Activated naive CD4-positive, alpha-beta T cell treated with anti-CD3 and anti-CD28 coated beads, Interleukin-2, amount 50 U/mL, for 24 hours (primary cell): ENCODE measurements around the gene MCM3.
A peak's percentile ranks its signal among the peaks of the same experiment; 100 is the strongest.

ENCODE experiments used
- H3K27ac Mint-ChIP-seq: one replicate; pipeline ENCODE4 v1.8.0; 2021; ENCODE audit warnings: mild to moderate bottlenecking, mixed read lengths
- H3K27me3 Mint-ChIP-seq: one replicate; pipeline ENCODE4 v1.8.0; 2021; ENCODE audit warnings: mixed read lengths
- H3K36me3 Mint-ChIP-seq: one replicate; pipeline ENCODE4 v1.8.0; 2021; ENCODE audit warnings: mixed read lengths
- H3K4me1 Mint-ChIP-seq: one replicate; pipeline ENCODE4 v1.8.0; 2021; ENCODE audit warnings: mixed read lengths
- H3K4me3 Mint-ChIP-seq: one replicate; pipeline ENCODE4 v1.8.0; 2021; ENCODE audit warnings: mild to moderate bottlenecking, mixed read lengths
- H3K9me3 Mint-ChIP-seq: one replicate; pipeline ENCODE4 v1.8.0; 2021; ENCODE audit warnings: mixed read lengths

Gene MCM3

GRCh38 chr6:52306972-52307870 lies 22.7 kb upstream of the MCM3 start:
- Mint-ChIP-seq H3K27ac (peak overlapping the region; percentile 98), H3K27me3 (no peaks in the 10 kb centered on the region), H3K4me1 (peaks cover 85% of the 10 kb centered on the region), H3K9me3 (no peaks in the 10 kb centered on the region), H3K4me3 (peak overlapping the region; percentile 83), H3K36me3 (peaks cover 2% of the 10 kb centered on the region)

- Mint-ChIP-seq H3K27ac (peak overlapping the region; percentile 93), H3K4me3 (peak overlapping the region; percentile 66), H3K4me1 (peaks cover 84% of the 10 kb centered on the region), H3K27me3 (no peaks in the 10 kb centered on the region), H3K36me3 (peaks cover 2% of the 10 kb centered on the region), H3K9me3 (peaks cover 2% of the 10 kb centered on the region)
These were observed 21.6 kb upstream of the MCM3 start for GRCh38 chr6:52305948-52306767.

GRCh38 chr6:52305411-52305810 lies 20.9 kb upstream of the MCM3 start:
- Mint-ChIP-seq H3K4me3 (peak overlapping the region; percentile 66), H3K36me3 (peaks cover 5% of the 10 kb centered on the region), H3K27me3 (no peaks in the 10 kb centered on the region), H3K9me3 (peaks cover 5% of the 10 kb centered on the region), H3K4me1 (peaks cover 83% of the 10 kb centered on the region), H3K27ac (peak overlapping the region; percentile 93)

GRCh38 chr6:52304983-52305390 lies 20.4 kb upstream of the MCM3 start:
- H3K4me1 Mint-ChIP-seq = peaks cover 80% of the 10 kb centered on the region
- peak overlapping the region; percentile 66 for H3K4me3 Mint-ChIP-seq
- H3K27ac Mint-ChIP-seq = peak overlapping the region; percentile 93
- H3K9me3 Mint-ChIP-seq = peaks cover 5% of the 10 kb centered on the region
- peaks cover 5% of the 10 kb centered on the region for H3K36me3 Mint-ChIP-seq
- H3K27me3 Mint-ChIP-seq = no peaks in the 10 kb centered on the region

GRCh38 chr6:52303178-52303577 lies 18.6 kb upstream of the MCM3 start:
- Mint-ChIP-seq H3K27ac (peak overlapping the region; percentile 10), H3K27me3 (no peaks in the 10 kb centered on the region), H3K4me1 (peaks cover 73% of the 10 kb centered on the region), H3K36me3 (peaks cover 5% of the 10 kb centered on the region), H3K9me3 (peaks cover 5% of the 10 kb centered on the region), H3K4me3 (no peak overlapping the region)

- H3K4me3 Mint-ChIP-seq = no peak overlapping the region
- no peaks in the 10 kb centered on the region for H3K27me3 Mint-ChIP-seq
- H3K9me3 Mint-ChIP-seq = peaks cover 5% of the 10 kb centered on the region
- peaks cover 3% of the 10 kb centered on the region for H3K36me3 Mint-ChIP-seq
- peak overlapping the region; percentile 68 for H3K27ac Mint-ChIP-seq
- peaks cover 75% of the 10 kb centered on the region for H3K4me1 Mint-ChIP-seq
These were observed 16.8 kb upstream of the MCM3 start for GRCh38 chr6:52301326-52301725.

GRCh38 chr6:52300489-52300931 lies 16.0 kb upstream of the MCM3 start:
- no peaks in the 10 kb centered on the region for H3K27me3 Mint-ChIP-seq
- H3K9me3 Mint-ChIP-seq = peaks cover 5% of the 10 kb centered on the region
- H3K27ac Mint-ChIP-seq = no peak overlapping the region
- peaks cover 3% of the 10 kb centered on the region for H3K36me3 Mint-ChIP-seq
- H3K4me1 Mint-ChIP-seq = peaks cover 74% of the 10 kb centered on the region
- no peak overlapping the region for H3K4me3 Mint-ChIP-seq

- Mint-ChIP-seq H3K4me3 (no peak overlapping the region), H3K9me3 (peaks cover 5% of the 10 kb centered on the region), H3K4me1 (peaks cover 68% of the 10 kb centered on the region), H3K27me3 (no peaks in the 10 kb centered on the region), H3K27ac (no peak overlapping the region), H3K36me3 (peaks cover 3% of the 10 kb centered on the region)
These were observed 15.1 kb upstream of the MCM3 start for GRCh38 chr6:52299653-52300052.

- Mint-ChIP-seq H3K27ac (peak overlapping the region; percentile 19), H3K9me3 (peaks cover 5% of the 10 kb centered on the region), H3K36me3 (peaks cover 3% of the 10 kb centered on the region), H3K27me3 (no peaks in the 10 kb centered on the region), H3K4me1 (peaks cover 54% of the 10 kb centered on the region), H3K4me3 (no peak overlapping the region)
These were observed 12.9 kb upstream of the MCM3 start for GRCh38 chr6:52297433-52297832.

- no peaks in the 10 kb centered on the region for H3K9me3 Mint-ChIP-seq
- peaks cover 43% of the 10 kb centered on the region for H3K4me1 Mint-ChIP-seq
- no peaks in the 10 kb centered on the region for H3K27me3 Mint-ChIP-seq
- H3K36me3 Mint-ChIP-seq = no peaks in the 10 kb centered on the region
- H3K4me3 Mint-ChIP-seq = no peak overlapping the region
- H3K27ac Mint-ChIP-seq = no peak overlapping the region
These were observed 8.5 kb upstream of the MCM3 start for GRCh38 chr6:52293067-52293466.

GRCh38 chr6:52288841-52289240 lies 4.3 kb upstream of the MCM3 start:
- H3K27ac Mint-ChIP-seq = no peak overlapping the region
- peaks cover 34% of the 10 kb centered on the region for H3K4me1 Mint-ChIP-seq
- H3K4me3 Mint-ChIP-seq = no peak overlapping the region
- H3K27me3 Mint-ChIP-seq = no peaks in the 10 kb centered on the region
- H3K9me3 Mint-ChIP-seq = no peaks in the 10 kb centered on the region
- H3K36me3 Mint-ChIP-seq = no peaks in the 10 kb centered on the region

- H3K4me3 Mint-ChIP-seq = no peak overlapping the region
- H3K9me3 Mint-ChIP-seq = no peaks in the 10 kb centered on the region
- peaks cover under 1% of the 10 kb centered on the region for H3K36me3 Mint-ChIP-seq
- H3K4me1 Mint-ChIP-seq = peaks cover 39% of the 10 kb centered on the region
- no peak overlapping the region for H3K27ac Mint-ChIP-seq
- no peaks in the 10 kb centered on the region for H3K27me3 Mint-ChIP-seq
These were observed 3.7 kb upstream of the MCM3 start for GRCh38 chr6:52288216-52288615.

- H3K27me3 Mint-ChIP-seq = no peaks in the 10 kb centered on the region
- H3K4me1 Mint-ChIP-seq = peaks cover 51% of the 10 kb centered on the region
- H3K27ac Mint-ChIP-seq = peak overlapping the region; percentile 80
- peak overlapping the region; percentile 30 for H3K4me3 Mint-ChIP-seq
- no peaks in the 10 kb centered on the region for H3K9me3 Mint-ChIP-seq
- peaks cover 9% of the 10 kb centered on the region for H3K36me3 Mint-ChIP-seq
These were observed 2.4 kb upstream of the MCM3 start for GRCh38 chr6:52286798-52287432.

GRCh38 chr6:52285177-52286068 lies 881 bp upstream of the MCM3 start:
- Mint-ChIP-seq H3K4me3 (no peak overlapping the region), H3K4me1 (peaks cover 63% of the 10 kb centered on the region), H3K9me3 (no peaks in the 10 kb centered on the region), H3K27me3 (no peaks in the 10 kb centered on the region), H3K36me3 (peaks cover 19% of the 10 kb centered on the region), H3K27ac (peak overlapping the region; percentile 80)

- Mint-ChIP-seq H3K4me3 (no peak overlapping the region), H3K36me3 (peaks cover 20% of the 10 kb centered on the region), H3K4me1 (peaks cover 59% of the 10 kb centered on the region), H3K27ac (no peak overlapping the region), H3K27me3 (no peaks in the 10 kb centered on the region), H3K9me3 (no peaks in the 10 kb centered on the region)
These were observed 447 bp downstream of the MCM3 start for GRCh38 chr6:52284131-52284459.
